HCT116 (cell line): ENCODE results near the gene CNDP1. TPM values are rescaled to one million over a fixed set of nuclear protein-coding genes. Genes with fewer than 3 reads are reported as not detected.

Experiments
- ATAC-seq: fragments of 200-7000 bp; cut with Tn5 transposase; 2 replicates; pipeline ENCODE4 v1.9.1; 2020; ENCODE audit warnings: mild to moderate bottlenecking, moderate library complexity
- BruUV-seq: library from RNA; stranded (reverse); fragments of 400-500 nt; replicated peaks from 2 replicates; lab custom pipeline; 2021; lab: Mats Ljungman, UMichigan
- CTCF ChIA-PET: fragments of 300-600 bp; sonication (Branson Sonifier 250); formaldehyde crosslinking; loops from one replicate; lab custom pipeline; 2021; ENCODE audit warnings: antibody characterized with exemption; lab: Charles Lee
- POLR2A ChIA-PET: fragments of 300-600, 350-600 bp; sonication (Branson Sonifier 250); formaldehyde crosslinking; loops from one replicate; lab custom pipeline; 2021; ENCODE audit warnings: antibody characterized with exemption; lab: Charles Lee
- RAD21 ChIA-PET, 2 experiments: fragments of 300-600 bp; sonication (Branson Sonifier 250); formaldehyde crosslinking; loops; one replicate each; lab custom pipeline; 2023; ENCODE audit warnings: low total read pairs in 2 of 2; ENCODE audit not compliant: uncharacterized antibody in 2 of 2, unreplicated experiment in 2 of 2, low non-redundant PET in 1 of 2; lab: Charles Lee
- DNase-seq: peaks from one replicate; pipeline ENCODE4 v3.0.0-alpha.2; 2010; ENCODE audit warnings: low read depth, low spot score
- H2AFZ ChIP-seq: fragments of 200-600 bp; shearing (Covaris generic), sonication (generic); 2 replicates; pipeline ENCODE4 v1.6.1; 2017; ENCODE audit warnings: low read depth, mixed run types, mixed read lengths, antibody characterized with exemption, low read length; ENCODE audit not compliant: poor library complexity, severe bottlenecking
- H3K27ac ChIP-seq: 2 replicates; pipeline ENCODE4 v1.5.1; 2012; ENCODE audit warnings: low read depth, low read length
- H3K27me3 ChIP-seq: fragments of 200-600 bp; sonication (generic); 2 replicates; pipeline ENCODE4 v1.6.1; 2016; ENCODE audit warnings: mixed run types, low read length, mixed read lengths; ENCODE audit not compliant: insufficient read depth
- H3K36me3 ChIP-seq, 2 experiments: fragments of 200-500 bp in 1 of 2; fragments of 200-600 bp in 1 of 2; sonication (Bioruptor generic) in 1 of 2; sonication (generic) in 1 of 2; 2 replicates each; pipeline versions ENCODE4 v1.5.1 to v1.6.1; 2014 to 2016; ENCODE audit warnings: low read length in 2 of 2, inconsistent platforms in 1 of 2, mixed read lengths in 1 of 2, mixed run types in 1 of 2; ENCODE audit not compliant: insufficient read depth in 2 of 2, control insufficient read depth in 1 of 2
- H3K4me1 ChIP-seq, 2 experiments: fragments of 200-600 bp in 1 of 2; sonication (generic) in 1 of 2; 2 replicates each; pipeline versions ENCODE4 v1.5.1 to v1.6.1; 2012 to 2017; ENCODE audit warnings: low read length in 2 of 2, inconsistent platforms in 1 of 2, mild to moderate bottlenecking in 1 of 2, mixed read lengths in 1 of 2, mixed run types in 1 of 2, moderate library complexity in 1 of 2; ENCODE audit not compliant: insufficient read depth in 2 of 2, control insufficient read depth in 1 of 2
- H3K4me2 ChIP-seq: fragments of 200-600 bp; sonication (generic); 2 replicates; pipeline ENCODE4 v1.6.1; 2017; ENCODE audit warnings: mixed run types, low read length, mixed read lengths
- H3K4me3 ChIP-seq, 2 experiments: fragments of 200-600 bp in 1 of 2; sonication (generic) in 1 of 2; replicated peaks in 1 of 2; 2 replicates each; pipeline ENCODE4 v1.5.1; 2011 to 2016; ENCODE audit warnings: low read length in 2 of 2, control low read depth in 1 of 2, low read depth in 1 of 2, mild to moderate bottlenecking in 1 of 2, mixed read lengths in 1 of 2, mixed run types in 1 of 2
- H3K79me2 ChIP-seq: fragments of 200-600 bp; sonication (generic); 2 replicates; pipeline ENCODE4 v1.6.1; 2017; ENCODE audit warnings: mild to moderate bottlenecking, mixed run types, low read length, moderate library complexity, mixed read lengths; ENCODE audit not compliant: insufficient read depth
- H3K9ac ChIP-seq: fragments of 200-600 bp; sonication (generic); 2 replicates; pipeline ENCODE4 v1.6.1; 2016; ENCODE audit warnings: low read length, mixed read lengths
- H3K9me2 ChIP-seq: fragments of 200-600 bp; sonication (generic), shearing (Covaris generic); 2 replicates; pipeline ENCODE4 v1.6.1; 2017; ENCODE audit warnings: mixed run types, mild to moderate bottlenecking, moderate library complexity; ENCODE audit not compliant: insufficient read depth
- H3K9me3 ChIP-seq, 2 experiments: fragments of 200-500 bp in 1 of 2; fragments of 200-600 bp in 1 of 2; sonication (Bioruptor generic) in 1 of 2; sonication (generic) in 1 of 2; 2 replicates each; pipeline ENCODE4 v1.6.1; 2014 to 2017; ENCODE audit warnings: low read length in 2 of 2, mixed read lengths in 2 of 2, inconsistent platforms in 1 of 2, low read depth in 1 of 2, mild to moderate bottlenecking in 1 of 2, mixed run types in 1 of 2, moderate library complexity in 1 of 2; ENCODE audit not compliant: control insufficient read depth in 1 of 2, insufficient read depth in 1 of 2
- H4K20me1 ChIP-seq: fragments of 200-600 bp; sonication (generic), shearing (Covaris generic); 2 replicates; pipeline ENCODE4 v1.6.1; 2017; ENCODE audit warnings: mixed run types, mild to moderate bottlenecking, moderate library complexity; ENCODE audit not compliant: insufficient read depth
- ATF3 ChIP-seq: IDR thresholded peaks from 2 replicates; pipeline ENCODE4 v1.6.1; 2012
- CEBPB ChIP-seq: IDR thresholded peaks from 2 replicates; pipeline ENCODE4 v1.6.1; 2012; ENCODE audit warnings: low read depth
- EZH2 ChIP-seq: fragments of 200-600 bp; sonication (generic); IDR thresholded peaks from 2 replicates; pipeline ENCODE4 v1.6.1; 2017; ENCODE audit warnings: antibody characterized with exemption, mixed run types
- EZH2phosphoT487 ChIP-seq: fragments of 200-600 bp; IDR thresholded peaks from 2 replicates; pipeline ENCODE4 v1.6.1; 2018; ENCODE audit warnings: antibody characterized with exemption, borderline replicate concordance
- FOSL1 ChIP-seq: IDR thresholded peaks from 2 replicates; pipeline ENCODE4 v1.6.1; 2012; ENCODE audit warnings: low read depth
- JUND ChIP-seq: IDR thresholded peaks from 2 replicates; pipeline ENCODE4 v1.6.1; 2012
- POLR2AphosphoS5 ChIP-seq: IDR thresholded peaks from 2 replicates; pipeline ENCODE4 v1.6.1; 2011; ENCODE audit warnings: mild to moderate bottlenecking, low read depth, low read length, moderate library complexity
- RAD21 ChIP-seq: IDR thresholded peaks from 2 replicates; pipeline ENCODE4 v1.6.1; 2012; ENCODE audit warnings: low read depth, mild to moderate bottlenecking
- SIN3A ChIP-seq: IDR thresholded peaks from 2 replicates; pipeline ENCODE4 v1.6.1; 2012; ENCODE audit warnings: low read depth
- TCF7L2 ChIP-seq: IDR thresholded peaks from 2 replicates; pipeline ENCODE4 v1.7.0; 2011; ENCODE audit warnings: borderline replicate concordance, inconsistent platforms; ENCODE audit not compliant: insufficient read depth, insufficient read length; ENCODE audit errors: extremely low read depth
- YY1 ChIP-seq: IDR thresholded peaks from 2 replicates; pipeline ENCODE4 v1.6.1; 2011; ENCODE audit warnings: low read length, low read depth, moderate library complexity, mild to moderate bottlenecking; ENCODE audit not compliant: insufficient replicate concordance; ENCODE audit errors: extremely low read depth
- ZBTB33 ChIP-seq: IDR thresholded peaks from 2 replicates; pipeline ENCODE4 v1.6.1; 2011; ENCODE audit warnings: mild to moderate bottlenecking, low read length, moderate library complexity; ENCODE audit not compliant: insufficient replicate concordance; ENCODE audit errors: extremely low read depth
- ZFX ChIP-seq: fragments of 450-650 bp; IDR thresholded peaks from 2 replicates; pipeline ENCODE4 v1.6.1; 2017
- ZNF274 ChIP-seq: fragments of 200-500 bp; sonication (Bioruptor generic); IDR thresholded peaks from 2 replicates; pipeline ENCODE4 v1.6.1; 2014; ENCODE audit warnings: mild to moderate bottlenecking, low read depth, low read length, inconsistent platforms
- intact Hi-C: fragments of 100-400 bp; cut with micrococcal nuclease; formaldehyde crosslinking; loops from 2 replicates; pipeline ENCODE4 v1.10.0; 2022
- total RNA-seq: library from RNA; stranded (reverse); gene quantifications from one replicate; pipeline ENCODE4 v1.2.1, GENCODE V29; 2021; ENCODE audit not compliant: unreplicated experiment

Gene CNDP1
- total RNA-seq, 1 experiment from 2014 or later: not detected

DNA sequence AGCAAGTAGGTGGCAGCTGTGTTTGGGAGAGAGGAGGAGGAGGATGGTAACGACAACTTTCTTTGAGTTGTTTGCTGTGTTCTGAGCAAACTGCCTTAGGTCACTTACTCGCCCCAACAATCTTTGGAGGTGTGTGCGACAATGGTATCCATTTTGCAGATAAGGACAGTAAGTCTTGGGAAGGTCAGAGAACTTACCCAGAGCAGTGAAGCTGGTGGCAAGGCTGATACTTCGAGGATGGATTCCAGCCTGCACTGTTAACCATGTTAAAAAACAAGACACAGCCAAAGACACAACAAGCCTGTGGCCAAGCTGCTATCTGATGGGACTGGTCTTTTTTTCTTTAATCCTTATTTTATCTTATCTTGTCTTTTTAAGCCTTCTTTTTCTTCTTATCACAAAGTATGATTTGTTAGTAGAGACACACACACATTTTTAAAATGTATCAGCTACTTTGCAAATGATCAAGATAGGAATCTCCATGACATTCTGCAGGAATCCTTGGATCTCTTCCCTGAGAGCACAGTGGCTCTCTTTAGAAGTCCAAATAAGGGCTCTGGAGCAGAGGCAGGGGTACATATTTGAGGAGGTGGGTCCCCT lies 27.9 kb downstream of the CNDP1 start:
- CTCF ChIA-PET: interaction anchor here (1.2 kb wide), 1 partner anchor 69 kb away, joined by 3 read pairs; no protein-coding TSS in a partner anchor
- DNase-seq (no peak), ATAC-seq (no peak)
- Histone ChIP-seq H3K9me3 (no peaks in the 10 kb centered on the region), H3K36me3 (no peaks in the 10 kb centered on the region), H3K27ac (no peak overlapping the region), H3K4me2 (no peak overlapping the region), H3K9me2 (no peaks in the 10 kb centered on the region), H4K20me1 (no peaks in the 10 kb centered on the region), H3K79me2 (no peaks in the 10 kb centered on the region), H3K4me3 (no peak overlapping the region), H3K4me1 (no peaks in the 10 kb centered on the region), H2AFZ (no peak overlapping the region), H3K9ac (no peak overlapping the region), H3K27me3 (peaks cover 12% of the 10 kb centered on the region; the same call in 1 of the 2 replicates)
- intact Hi-C loops: no loop called here
- no TSS peak for BruUV-seq
- RAD21 ChIA-PET: interaction anchor here in 1 of 2 experiments (1.1 kb wide), 1 partner anchor 11 kb away, joined by 3 read pairs; no protein-coding TSS in a partner anchor
- POLR2A ChIA-PET: no interaction called here
- TF ChIP-seq POLR2AphosphoS5 (no peak), CEBPB (no peak), ZBTB33 (no peak), ZFX (no peak), ATF3 (no peak)

GRCh38 chr18:74562775-74563174 lies 28.5 kb downstream of the CNDP1 start:
- ChIA-PET CTCF (interaction anchor here (1.2 kb wide), 1 partner anchor 69 kb away, joined by 3 read pairs; no protein-coding TSS in a partner anchor), RAD21 (interaction anchor here in 1 of 2 experiments (1.1 kb wide), 1 partner anchor 11 kb away, joined by 3 read pairs; no protein-coding TSS in a partner anchor)
- DNase-seq: no peak
- TF ChIP-seq RAD21 (no peak), SIN3A (no peak), FOSL1 (no peak), POLR2AphosphoS5 (no peak), ZNF274 (no peak), YY1 (no peak), EZH2 (no peak), EZH2phosphoT487 (no peak), JUND (no peak), TCF7L2 (no peak)

More at GRCh38 chr18:74562775-74563174, 28.5 kb downstream of the CNDP1 start:
- Histone ChIP-seq H3K9me3 (no peaks in the 10 kb centered on the region), H2AFZ (no peak overlapping the region), H3K9me2 (no peaks in the 10 kb centered on the region), H3K36me3 (no peaks in the 10 kb centered on the region), H3K27ac (no peak overlapping the region), H3K4me3 (no peak overlapping the region), H3K4me2 (no peak overlapping the region), H4K20me1 (no peaks in the 10 kb centered on the region), H3K4me1 (no peaks in the 10 kb centered on the region), H3K79me2 (no peaks in the 10 kb centered on the region), H3K9ac (no peak overlapping the region), H3K27me3 (peaks cover 12% of the 10 kb centered on the region; the same call in 1 of the 2 replicates)
- BruUV-seq: no TSS peak
- POLR2A ChIA-PET: no interaction called here
- intact Hi-C loops: no loop called here
- ATAC-seq: no peak
